HG03097 (cell line): ENCODE measurements around the gene MEGF6.

Experiments used
- ATAC-seq: cut with Tn5 transposase; IDR thresholded peaks from one replicate; pipeline ENCODE4 v1.9.1; 2021; ENCODE audit not compliant: unreplicated experiment, low FRiP score

MEGF6 gene

GRCh38 chr1:3475839-3476573, 135.3 kb downstream of the MEGF6 start:
- no peak for ATAC-seq

GRCh38 chr1:3474421-3474820, 136.9 kb downstream of the MEGF6 start:
- no peak for ATAC-seq

GRCh38 chr1:3474016-3474415, 137.3 kb downstream of the MEGF6 start:
- ATAC-seq = no peak

GRCh38 chr1:3473381-3473844, 137.9 kb downstream of the MEGF6 start:
- no peak for ATAC-seq

- no peak for ATAC-seq
Observed at GRCh38 chr1:3472906-3473305, 138.4 kb downstream of the MEGF6 start.

- no peak for ATAC-seq
Observed at GRCh38 chr1:3472088-3472850, 139.0 kb downstream of the MEGF6 start.

GRCh38 chr1:3471356-3472087, 139.8 kb downstream of the MEGF6 start:
- no peak for ATAC-seq

GRCh38 chr1:3470650-3471355, 140.5 kb downstream of the MEGF6 start:
- no peak for ATAC-seq

GRCh38 chr1:3469849-3470649, 141.3 kb downstream of the MEGF6 start:
- ATAC-seq = no peak

- no peak for ATAC-seq
Observed at GRCh38 chr1:3469104-3469848, 142.0 kb downstream of the MEGF6 start.

- ATAC-seq = no peak
Observed at GRCh38 chr1:3468236-3469103, 142.8 kb downstream of the MEGF6 start.

- no peak for ATAC-seq
Observed at GRCh38 chr1:3467096-3468036, 143.9 kb downstream of the MEGF6 start.

- ATAC-seq = no peak
Observed at GRCh38 chr1:3466366-3467075, 144.8 kb downstream of the MEGF6 start.

- no peak for ATAC-seq
Observed at GRCh38 chr1:3465935-3466321, 145.4 kb downstream of the MEGF6 start.

GRCh38 chr1:3465091-3465934, 146.0 kb downstream of the MEGF6 start:
- ATAC-seq = no peak

- no peak for ATAC-seq
Observed at GRCh38 chr1:3464649-3465025, 146.7 kb downstream of the MEGF6 start.
